GM12872 (cell line): ENCODE results near the gene PCDH9.

Experiments
- CTCF ChIP-seq: IDR thresholded peaks from 3 replicates; pipeline ENCODE4 v1.5.1; 2011; ENCODE audit warnings: low read depth, mild to moderate bottlenecking, low read length, moderate library complexity; ENCODE audit not compliant: insufficient read depth

The PCDH9 gene

GRCh38 chr13:66528944-66529576, 701.1 kb downstream of the PCDH9 start:
- no peak for TF ChIP-seq CTCF

- no peak for TF ChIP-seq CTCF
Measured at GRCh38 chr13:66528180-66528579, 702.0 kb downstream of the PCDH9 start.

GRCh38 chr13:66520511-66521355, 709.4 kb downstream of the PCDH9 start:
- TF ChIP-seq CTCF, result no peak

GRCh38 chr13:66519259-66519658, 710.9 kb downstream of the PCDH9 start:
- TF ChIP-seq CTCF, result no peak

GRCh38 chr13:66518068-66518467, 712.1 kb downstream of the PCDH9 start:
- no peak for TF ChIP-seq CTCF

- no peak for TF ChIP-seq CTCF
Measured at GRCh38 chr13:66513728-66514127, 716.4 kb downstream of the PCDH9 start.

GRCh38 chr13:66509175-66509574, 721.0 kb downstream of the PCDH9 start:
- TF ChIP-seq CTCF, result no peak
